Vagina (tissue), 2 donors: ENCODE results near the gene PTPRN2.

ENCODE experiments used
- CTCF ChIP-seq, 3 experiments: fragments of 450-650 bp in 2 of 3; fragments of 200-600 bp in 1 of 3; sonication (generic) in 1 of 3; IDR thresholded peaks; one replicate each; pipeline ENCODE4 v1.5.1; 2017 to 2019; ENCODE audit warnings: antibody characterized with exemption in 3 of 3, mild to moderate bottlenecking in 2 of 3, moderate library complexity in 2 of 3
- POLR2A ChIP-seq, 2 donors: fragments of 450-650 bp; IDR thresholded peaks; one replicate each; pipeline ENCODE4 v1.6.1; 2017; ENCODE audit warnings: antibody characterized with exemption in 2 of 2, mild to moderate bottlenecking in 2 of 2, moderate library complexity in 2 of 2

GRCh38 chr7:158027646-158028045, 560.0 kb downstream of the PTPRN2 start:
- TF ChIP-seq POLR2A (IDR thresholded peaks at IDR 0.05) (no peak), CTCF (IDR thresholded peaks at IDR 0.05) (no peak)
